Activated B cell treated with CpG ODN at 0.5 μM for 24 hours (primary cell): ENCODE results near the gene GPN1. TPM values are rescaled to one million over a fixed set of nuclear protein-coding genes. Genes with fewer than 3 reads are reported as not detected.

Source experiments
- ATAC-seq: fragments of 200-7000 bp; cut with Tn5 transposase; one replicate; pipeline ENCODE4 v1.10.0; 2021; ENCODE audit warnings: low read depth, mild to moderate bottlenecking, moderate library complexity
- CTCF ChIA-PET: fragments of 350-600 bp; sonication (Branson Sonifier 250); formaldehyde crosslinking; loops from one replicate; lab custom pipeline; 2021; ENCODE audit warnings: antibody characterized with exemption; lab: Charles Lee
- POLR2A ChIA-PET: fragments of 350-600 bp; sonication (Branson Sonifier 250); formaldehyde crosslinking; loops from one replicate; lab custom pipeline; 2021; ENCODE audit warnings: antibody characterized with exemption; lab: Charles Lee
- DNase-seq: peaks from one replicate; pipeline ENCODE4 v3.0.0; 2022
- H3K27ac Mint-ChIP-seq: one replicate; pipeline ENCODE4 v1.8.0; 2020; ENCODE audit warnings: mixed read lengths
- H3K27me3 Mint-ChIP-seq: one replicate; pipeline ENCODE4 v1.8.0; 2021; ENCODE audit warnings: mixed read lengths
- H3K36me3 Mint-ChIP-seq: one replicate; pipeline ENCODE4 v1.8.0; 2021; ENCODE audit warnings: low read depth, mixed read lengths
- H3K4me1 Mint-ChIP-seq: one replicate; pipeline ENCODE4 v1.8.0; 2021; ENCODE audit warnings: mixed read lengths
- H3K4me3 Mint-ChIP-seq: one replicate; pipeline ENCODE4 v1.8.0; 2020; ENCODE audit warnings: mild to moderate bottlenecking, mixed read lengths
- H3K9me3 Mint-ChIP-seq: one replicate; pipeline ENCODE4 v1.8.0; 2020; ENCODE audit warnings: mixed read lengths
- intact Hi-C: fragments of 100-400 bp; cut with micrococcal nuclease; formaldehyde crosslinking; loops from one replicate; pipeline ENCODE4 v1.15.1; 2024
- total RNA-seq: library from RNA; stranded (reverse); gene quantifications from 2 replicates; pipeline ENCODE4 v1.2.3, GENCODE V29; 2022
- TF ChIP-seq, protein P1 (sequence below): fragments of 200-600 bp; IDR thresholded peaks from one replicate; pipeline ENCODE4 v1.8.0; 2022; ENCODE audit warnings: antibody characterized with exemption, mild to moderate bottlenecking

GPN1 gene
- total RNA-seq, 1 donor from 2014 or later, result 39.3 TPM

DNA sequence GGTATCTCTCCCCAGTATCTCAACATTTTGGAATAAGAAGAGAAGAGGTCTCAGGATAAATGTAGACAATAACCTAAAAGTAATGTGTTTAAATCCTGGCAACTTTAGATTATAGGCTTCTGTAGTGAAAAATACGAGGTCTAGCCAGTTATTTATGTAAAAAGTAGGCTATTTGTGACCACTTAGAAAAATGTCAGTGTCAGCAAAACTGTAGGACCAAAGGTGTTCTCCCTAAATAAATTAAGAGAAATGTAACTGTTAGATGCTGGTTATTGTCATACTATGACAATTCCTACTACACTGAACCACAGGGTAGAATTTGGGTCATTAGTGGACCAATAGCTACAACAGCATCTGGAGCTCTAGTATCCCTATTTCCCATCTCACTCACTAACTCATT, 32.5 kb downstream of the GPN1 start:
- CTCF ChIA-PET, result no interaction called here

DNA sequence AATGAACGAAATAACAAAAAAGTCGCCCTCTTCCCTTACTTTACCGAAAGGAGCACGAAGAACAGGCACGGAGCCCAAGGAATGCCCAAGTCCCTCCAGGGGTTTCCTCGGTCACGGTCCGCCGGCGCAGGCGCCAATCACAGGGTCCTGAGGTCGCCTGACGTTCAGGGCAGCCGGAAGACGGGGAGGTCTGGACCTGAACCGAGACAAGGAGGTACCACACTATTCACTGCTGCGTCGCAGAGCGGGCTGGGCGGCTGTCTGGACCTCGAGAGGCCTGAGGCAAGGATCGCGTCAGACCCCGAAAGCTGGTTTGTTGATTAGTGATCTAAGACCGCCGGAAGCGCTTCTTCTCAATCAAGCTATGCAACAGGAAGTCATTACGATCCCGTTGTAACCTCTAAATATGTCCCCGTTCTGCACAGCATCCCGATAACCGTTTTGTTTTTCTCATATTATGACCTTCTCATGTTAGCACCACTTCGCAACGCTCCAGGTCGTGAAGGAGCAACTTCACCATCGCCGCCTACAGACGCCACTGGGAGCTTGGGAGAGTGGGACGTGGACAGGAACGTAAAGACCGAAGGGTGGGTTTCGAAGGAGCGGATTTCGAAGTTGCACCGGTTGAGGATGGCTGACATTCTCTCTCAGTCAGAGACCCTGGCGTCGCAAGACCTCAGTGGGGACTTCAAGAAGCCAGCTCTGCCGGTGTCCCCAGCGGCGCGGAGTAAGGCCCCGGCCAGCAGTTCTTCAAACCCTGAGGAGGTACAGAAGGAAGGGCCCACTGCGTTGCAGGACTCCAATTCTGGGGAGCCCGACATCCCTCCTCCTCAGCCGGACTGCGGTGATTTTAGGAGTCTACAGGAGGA, 34.7 kb downstream of the GPN1 start, which contains the start of the genes SLC4A1AP and SUPT7L:
Gene SLC4A1AP, plus strand, starts transcription at position 605 of the 869 bp plus-strand sequence. Its CDS starts 26 bp downstream, at position 631.
Gene SUPT7L, minus strand, starts transcription at position 330 of the 869 bp plus-strand sequence. CDS start 1,422 bp downstream, outside the sequence.
- intact Hi-C loops, result loop anchor here (1.0 kb wide), 6 partner anchors 20 to 729 kb away; partner anchors contain the start of genes CCDC121, EIF2B4, FOSL2 and GPN1
- peaks cover 58% of the 10 kb centered on the region for H3K36me3 Mint-ChIP-seq
- CTCF ChIA-PET, result interaction anchor here (1.7 kb wide), 1 partner anchor 20 kb away, joined by 12 read pairs; no protein-coding TSS in a partner anchor
- peaks cover 46% of the 10 kb centered on the region for H3K4me1 Mint-ChIP-seq
- peak; percentile 72 for DNase-seq
- TF ChIP-seq, protein P1, sequence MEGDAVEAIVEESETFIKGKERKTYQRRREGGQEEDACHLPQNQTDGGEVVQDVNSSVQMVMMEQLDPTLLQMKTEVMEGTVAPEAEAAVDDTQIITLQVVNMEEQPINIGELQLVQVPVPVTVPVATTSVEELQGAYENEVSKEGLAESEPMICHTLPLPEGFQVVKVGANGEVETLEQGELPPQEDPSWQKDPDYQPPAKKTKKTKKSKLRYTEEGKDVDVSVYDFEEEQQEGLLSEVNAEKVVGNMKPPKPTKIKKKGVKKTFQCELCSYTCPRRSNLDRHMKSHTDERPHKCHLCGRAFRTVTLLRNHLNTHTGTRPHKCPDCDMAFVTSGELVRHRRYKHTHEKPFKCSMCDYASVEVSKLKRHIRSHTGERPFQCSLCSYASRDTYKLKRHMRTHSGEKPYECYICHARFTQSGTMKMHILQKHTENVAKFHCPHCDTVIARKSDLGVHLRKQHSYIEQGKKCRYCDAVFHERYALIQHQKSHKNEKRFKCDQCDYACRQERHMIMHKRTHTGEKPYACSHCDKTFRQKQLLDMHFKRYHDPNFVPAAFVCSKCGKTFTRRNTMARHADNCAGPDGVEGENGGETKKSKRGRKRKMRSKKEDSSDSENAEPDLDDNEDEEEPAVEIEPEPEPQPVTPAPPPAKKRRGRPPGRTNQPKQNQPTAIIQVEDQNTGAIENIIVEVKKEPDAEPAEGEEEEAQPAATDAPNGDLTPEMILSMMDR, result no peak
- POLR2A ChIA-PET, result interaction anchor here (0.6 to 2.0 kb wide), 14 partner anchors 16 to 508 kb away, joined by 3 to 20 read pairs (median 4); partner anchors contain the start of genes ATRAID, BABAM2, CCDC121 and EIF2B4
- H3K4me3 Mint-ChIP-seq, result peak within 1 kb of the TSS; percentile 100
- H3K9me3 Mint-ChIP-seq, result no peaks in the 10 kb centered on the region
- peak; percentile 81 for ATAC-seq
- no peaks in the 10 kb centered on the region for H3K27me3 Mint-ChIP-seq
- peak within 1 kb of the TSS; percentile 99 for H3K27ac Mint-ChIP-seq

More for the DNA sequence above, 32.5 kb downstream of the GPN1 start:
- intact Hi-C loops, result no loop called here
- ATAC-seq (no peak), DNase-seq (no peak)
- Mint-ChIP-seq H3K36me3 (peaks cover 56% of the 10 kb centered on the region), H3K4me3 (peak overlapping the region; percentile 100), H3K9me3 (no peaks in the 10 kb centered on the region), H3K27me3 (no peaks in the 10 kb centered on the region), H3K27ac (no peak overlapping the region), H3K4me1 (peaks cover 46% of the 10 kb centered on the region)
- POLR2A ChIA-PET, result no interaction called here
- TF ChIP-seq, protein P1, result no peak

DNA sequence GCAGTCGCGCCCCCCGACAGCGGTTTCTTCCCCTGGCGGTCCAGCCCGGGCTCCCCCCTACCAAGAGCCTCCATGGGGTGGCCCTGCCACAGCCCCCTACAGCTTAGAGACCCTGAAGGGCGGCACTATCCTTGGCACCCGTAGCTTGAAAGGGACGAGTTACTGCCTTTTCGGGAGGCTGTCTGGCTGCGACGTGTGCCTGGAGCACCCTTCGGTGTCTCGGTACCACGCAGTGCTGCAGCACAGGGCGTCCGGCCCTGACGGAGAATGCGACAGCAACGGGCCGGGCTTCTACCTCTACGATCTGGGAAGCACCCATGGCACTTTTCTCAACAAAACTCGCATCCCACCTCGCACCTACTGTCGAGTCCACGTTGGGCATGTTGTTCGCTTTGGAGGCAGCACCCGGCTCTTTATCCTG, 35.3 kb downstream of the GPN1 start:
- ATAC-seq (no peak), DNase-seq (no peak)
- H3K27me3 Mint-ChIP-seq, result no peaks in the 10 kb centered on the region
- TF ChIP-seq, protein P1, result no peak
- CTCF ChIA-PET, result interaction anchor here (1.7 kb wide), 1 partner anchor 19 kb away, joined by 12 read pairs; no protein-coding TSS in a partner anchor
- peaks cover 62% of the 10 kb centered on the region for H3K36me3 Mint-ChIP-seq
- peak overlapping the region; percentile 99 for H3K27ac Mint-ChIP-seq
- peaks cover 46% of the 10 kb centered on the region for H3K4me1 Mint-ChIP-seq
- intact Hi-C loops, result no loop called here
- H3K4me3 Mint-ChIP-seq, result peak overlapping the region; percentile 100
- POLR2A ChIA-PET, result interaction anchor here (0.5 to 2.0 kb wide), 9 partner anchors 18 to 452 kb away, joined by 3 to 20 read pairs (median 7); partner anchors contain the start of genes ATRAID, CCDC121, GPN1 and NRBP1
- H3K9me3 Mint-ChIP-seq, result no peaks in the 10 kb centered on the region

DNA sequence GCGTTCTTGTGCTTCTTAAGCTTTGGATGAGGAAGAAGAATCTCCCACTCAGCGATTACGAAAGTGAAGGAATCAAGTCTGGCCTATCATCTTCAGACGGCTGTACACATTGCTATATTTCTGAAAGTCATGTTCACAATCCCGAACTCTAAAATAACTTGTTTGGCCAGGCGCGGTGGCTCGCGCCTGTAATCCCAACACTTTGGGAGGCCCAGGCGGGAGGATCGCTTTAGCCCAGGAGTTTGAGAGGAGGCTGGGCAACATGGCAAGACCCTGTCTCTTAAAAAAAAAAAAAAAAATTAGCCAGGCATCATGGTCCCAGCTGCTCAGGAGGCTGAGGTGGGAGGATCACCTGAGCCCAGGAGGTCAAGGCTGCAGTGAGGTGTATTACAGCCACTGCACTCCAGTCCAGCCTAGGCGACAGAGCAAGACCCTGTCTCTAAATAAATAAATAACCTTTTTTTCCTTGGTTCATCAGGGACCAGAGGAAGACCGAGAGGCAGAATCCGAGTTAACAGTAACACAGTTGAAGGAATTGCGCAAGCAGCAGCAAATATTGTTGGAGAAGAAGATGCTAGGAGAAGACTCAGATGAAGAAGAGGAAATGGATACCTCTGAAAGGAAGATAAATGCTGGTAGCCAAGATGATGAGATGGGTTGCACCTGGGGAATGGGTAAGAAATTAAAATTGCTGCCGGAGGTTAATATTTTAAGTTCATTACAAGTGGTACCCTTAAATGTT, 35.9 kb downstream of the GPN1 start:
- ChIA-PET POLR2A (interaction anchor here (0.5 to 2.0 kb wide), 4 partner anchors 18 to 428 kb away, joined by 4 to 20 read pairs (median 8); partner anchors contain the start of genes CCDC121 and GPN1), CTCF (interaction anchor here (0.8 to 1.7 kb wide), 2 partner anchors 19 kb away, joined by 3 to 12 read pairs; no protein-coding TSS in a partner anchor)
- TF ChIP-seq, protein P1, result no peak
- DNase-seq, result no peak
- Mint-ChIP-seq H3K27me3 (no peaks in the 10 kb centered on the region), H3K9me3 (no peaks in the 10 kb centered on the region), H3K36me3 (peaks cover 61% of the 10 kb centered on the region), H3K27ac (peak overlapping the region; percentile 24), H3K4me1 (peaks cover 43% of the 10 kb centered on the region), H3K4me3 (peak overlapping the region; percentile 100)
- intact Hi-C loops, result no loop called here
- ATAC-seq, result no peak
